Trophoblast cell (in vitro differentiated cells and primary cell): ENCODE results near the gene IPO13.
A peak's percentile ranks its signal among the peaks of the same experiment; 100 is the strongest.

Experiments used
- DNase-seq, 2 donors: peaks; one replicate each; pipeline ENCODE4 v3.0.0-alpha.2; 2016
- H2AFZ ChIP-seq: 2 replicates; pipeline ENCODE4 v1.6.1; 2013; ENCODE audit warnings: low read length, moderate library complexity, mild to moderate bottlenecking; ENCODE audit not compliant: insufficient read depth, poor library complexity
- H2AK5ac ChIP-seq: 2 replicates; pipeline ENCODE4 v1.6.1; 2013; ENCODE audit warnings: mild to moderate bottlenecking, low read length
- H2BK120ac ChIP-seq: 2 replicates; pipeline ENCODE4 v1.6.1; 2013; ENCODE audit warnings: low read length, mild to moderate bottlenecking, moderate library complexity; ENCODE audit not compliant: insufficient read depth, poor library complexity
- H2BK12ac ChIP-seq: 2 replicates; pipeline ENCODE4 v1.6.1; 2013; ENCODE audit warnings: mild to moderate bottlenecking, low read length, moderate library complexity
- H2BK5ac ChIP-seq: 2 replicates; pipeline ENCODE4 v1.6.1; 2013; ENCODE audit warnings: low read length, low read depth, moderate library complexity, mild to moderate bottlenecking; ENCODE audit not compliant: poor library complexity
- H3K14ac ChIP-seq: 2 replicates; pipeline ENCODE4 v1.6.1; 2013; ENCODE audit warnings: mild to moderate bottlenecking, low read length
- H3K18ac ChIP-seq: 2 replicates; pipeline ENCODE4 v1.6.1; 2013; ENCODE audit warnings: mild to moderate bottlenecking, low read length
- H3K23ac ChIP-seq: 2 replicates; pipeline ENCODE4 v1.6.1; 2013; ENCODE audit warnings: low read length
- H3K27ac ChIP-seq: 2 replicates; pipeline ENCODE4 v1.5.1; 2013; ENCODE audit warnings: low read depth, mild to moderate bottlenecking, inconsistent platforms, low read length, moderate library complexity
- H3K27me3 ChIP-seq: 2 replicates; pipeline ENCODE4 v1.6.1; 2013; ENCODE audit warnings: inconsistent platforms, mild to moderate bottlenecking, low read length, moderate library complexity; ENCODE audit not compliant: insufficient read depth
- H3K36me3 ChIP-seq, 2 experiments: 1 replicate in 1 of 2; 2 replicates in 1 of 2; pipeline ENCODE4 v1.6.1; 2013; ENCODE audit warnings: low read length in 2 of 2, mild to moderate bottlenecking in 2 of 2, moderate library complexity in 1 of 2; ENCODE audit not compliant: insufficient read depth in 2 of 2, control insufficient read depth in 1 of 2
- H3K4ac ChIP-seq: 2 replicates; pipeline ENCODE4 v1.6.1; 2013; ENCODE audit warnings: low read depth, mild to moderate bottlenecking, low read length, moderate library complexity
- H3K4me1 ChIP-seq, 2 experiments: 1 replicate in 1 of 2; 2 replicates in 1 of 2; pipeline ENCODE4 v1.6.1; 2013; ENCODE audit warnings: low read length in 2 of 2, mild to moderate bottlenecking in 2 of 2, moderate library complexity in 1 of 2; ENCODE audit not compliant: insufficient read depth in 2 of 2, control insufficient read depth in 1 of 2
- H3K4me2 ChIP-seq: 2 replicates; pipeline ENCODE4 v1.6.1; 2013; ENCODE audit warnings: inconsistent platforms, mild to moderate bottlenecking, low read length, moderate library complexity
- H3K4me3 ChIP-seq: 2 replicates; pipeline ENCODE4 v1.5.1; 2013; ENCODE audit warnings: mild to moderate bottlenecking, low read depth, low read length, inconsistent platforms
- H3K79me1 ChIP-seq: one replicate; pipeline ENCODE4 v1.6.1; 2013; ENCODE audit warnings: low read length
- H3K79me2 ChIP-seq: 2 replicates; pipeline ENCODE4 v1.6.1; 2013; ENCODE audit warnings: low read length, mild to moderate bottlenecking; ENCODE audit not compliant: control insufficient read depth, insufficient read depth, poor library complexity
- H3K9ac ChIP-seq: 2 replicates; pipeline ENCODE4 v1.6.1; 2013; ENCODE audit warnings: mild to moderate bottlenecking, low read length
- H3K9me3 ChIP-seq: 2 replicates; pipeline ENCODE4 v1.6.1; 2013; ENCODE audit warnings: low read depth, mild to moderate bottlenecking, control low read depth, inconsistent platforms, low read length; ENCODE audit not compliant: insufficient read depth
- H4K12ac ChIP-seq: 2 replicates; pipeline ENCODE4 v1.6.1; 2013; ENCODE audit warnings: low read depth, mild to moderate bottlenecking, low read length, moderate library complexity
- H4K8ac ChIP-seq: 2 replicates; pipeline ENCODE4 v1.6.1; 2013; ENCODE audit warnings: low read depth, mild to moderate bottlenecking, low read length, moderate library complexity
- H4K91ac ChIP-seq: one replicate; pipeline ENCODE4 v1.6.1; 2013; ENCODE audit warnings: low read depth, mild to moderate bottlenecking, low read length, moderate library complexity
- WGBS: extraction: QIAGEN DNeasy Blood & Tissue Kit; methylation state at CpG from one replicate; pipeline ENCODE4 v1.1.7; 2013; ENCODE audit warnings: missing lambda C conversion rate; ENCODE audit not compliant: insufficient read length, insufficient coverage; ENCODE audit errors: extremely low coverage; 5-methylcytosine and 5-hydroxymethylcytosine counted together

Gene IPO13

DNA sequence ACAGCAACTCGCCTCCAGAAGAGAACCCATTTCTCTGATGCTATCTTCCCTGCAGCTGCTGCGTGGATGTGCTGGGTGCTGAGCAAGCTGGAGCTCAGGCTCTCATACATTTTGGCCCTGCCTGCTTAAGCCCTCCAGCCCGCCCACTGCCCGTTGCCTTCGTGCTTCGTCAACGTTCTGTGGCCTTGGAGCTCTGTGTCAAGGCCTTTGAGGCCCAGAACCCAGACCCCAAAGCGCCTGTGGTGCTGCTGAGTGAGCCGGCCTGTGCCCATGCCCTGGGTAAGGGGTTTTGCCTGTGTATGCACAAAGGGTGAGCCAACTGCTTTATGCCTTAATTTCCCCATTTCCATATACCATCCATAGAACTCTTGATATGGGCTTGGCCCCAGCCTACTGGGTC is 24.2 kb downstream of the IPO13 start:
- Histone ChIP-seq H3K4me2 (peak overlapping the region; percentile 88), H3K9ac (no peak overlapping the region), H4K8ac (no peak overlapping the region), H3K4me1 (peaks cover 6 to 15% of the 10 kb centered on the region in 2 experiments), H2BK5ac (no peak overlapping the region), H2BK12ac (no peak overlapping the region), H3K79me1 (peaks cover 8% of the 10 kb centered on the region), H3K14ac (no peak overlapping the region), H4K12ac (no peak overlapping the region), H2BK120ac (no peak overlapping the region), H3K36me3 (peaks cover 21 to 23% of the 10 kb centered on the region in 2 experiments), H2AK5ac (no peak overlapping the region), H3K4me3 (no peak overlapping the region), H3K27me3 (no peaks in the 10 kb centered on the region), H4K91ac (no peak overlapping the region), H3K79me2 (peaks cover 8% of the 10 kb centered on the region), H3K18ac (no peak overlapping the region), H3K9me3 (peaks cover 2% of the 10 kb centered on the region), H2AFZ (no peak overlapping the region), H3K4ac (no peak overlapping the region), H3K23ac (no peak overlapping the region), H3K27ac (no peak overlapping the region)
- WGBS, result no CpG with 5 or more reads among the region's 9 CpGs
- DNase-seq, result no peak

DNA sequence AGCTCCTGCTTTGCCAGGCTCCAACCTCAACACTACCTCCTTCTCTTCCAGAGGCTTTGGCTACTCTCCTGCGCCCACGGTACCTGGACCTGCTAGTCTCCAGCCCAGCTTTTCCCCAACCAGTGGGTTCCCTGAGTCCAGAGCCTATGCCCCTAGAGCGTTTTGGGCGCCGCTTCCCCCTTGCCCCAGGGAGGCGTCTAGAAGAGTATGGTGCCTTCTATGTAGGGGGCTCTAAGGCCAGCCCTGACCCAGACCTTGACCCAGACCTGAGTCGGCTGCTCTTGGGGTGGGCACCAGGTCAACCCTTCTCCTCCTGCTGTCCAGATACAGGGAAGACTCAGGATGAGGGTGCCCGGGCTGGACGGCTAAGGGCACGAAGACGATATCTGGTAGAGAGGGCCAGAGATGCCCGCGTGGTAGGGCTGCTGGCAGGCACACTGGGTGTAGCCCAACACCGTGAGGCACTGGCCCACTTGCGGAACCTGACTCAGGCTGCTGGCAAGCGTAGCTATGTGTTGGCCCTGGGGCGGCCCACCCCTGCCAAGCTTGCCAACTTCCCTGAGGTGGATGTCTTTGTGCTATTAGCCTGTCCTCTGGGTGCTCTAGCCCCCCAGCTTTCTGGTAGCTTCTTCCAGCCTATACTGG is 24.7 kb downstream of the IPO13 start:
- H3K4me1 ChIP-seq, result peaks cover 6 to 16% of the 10 kb centered on the region in 2 experiments
- no peak overlapping the region for H4K12ac ChIP-seq
- no peak overlapping the region for H2BK12ac ChIP-seq
- no peak overlapping the region for H3K14ac ChIP-seq
- H3K4ac ChIP-seq, result no peak overlapping the region
- H3K23ac ChIP-seq, result no peak overlapping the region
- no peak overlapping the region for H2AK5ac ChIP-seq
- H3K9ac ChIP-seq, result no peak overlapping the region
- no peak overlapping the region for H3K4me2 ChIP-seq
- peaks cover 24% of the 10 kb centered on the region in 2 experiments for H3K36me3 ChIP-seq
- H2BK5ac ChIP-seq, result no peak overlapping the region
- no peak overlapping the region for H2AFZ ChIP-seq
- H4K8ac ChIP-seq, result no peak overlapping the region
- H3K4me3 ChIP-seq, result no peak overlapping the region
- no peak overlapping the region for H2BK120ac ChIP-seq
- H3K18ac ChIP-seq, result no peak overlapping the region
- H4K91ac ChIP-seq, result no peak overlapping the region
- H3K27ac ChIP-seq, result no peak overlapping the region
- no CpG with 5 or more reads among the region's 17 CpGs for WGBS
- H3K79me2 ChIP-seq, result peaks cover 8% of the 10 kb centered on the region
- H3K9me3 ChIP-seq, result peaks cover 2% of the 10 kb centered on the region
- no peak for DNase-seq
- H3K27me3 ChIP-seq, result no peaks in the 10 kb centered on the region
- peaks cover 8% of the 10 kb centered on the region for H3K79me1 ChIP-seq

DNA sequence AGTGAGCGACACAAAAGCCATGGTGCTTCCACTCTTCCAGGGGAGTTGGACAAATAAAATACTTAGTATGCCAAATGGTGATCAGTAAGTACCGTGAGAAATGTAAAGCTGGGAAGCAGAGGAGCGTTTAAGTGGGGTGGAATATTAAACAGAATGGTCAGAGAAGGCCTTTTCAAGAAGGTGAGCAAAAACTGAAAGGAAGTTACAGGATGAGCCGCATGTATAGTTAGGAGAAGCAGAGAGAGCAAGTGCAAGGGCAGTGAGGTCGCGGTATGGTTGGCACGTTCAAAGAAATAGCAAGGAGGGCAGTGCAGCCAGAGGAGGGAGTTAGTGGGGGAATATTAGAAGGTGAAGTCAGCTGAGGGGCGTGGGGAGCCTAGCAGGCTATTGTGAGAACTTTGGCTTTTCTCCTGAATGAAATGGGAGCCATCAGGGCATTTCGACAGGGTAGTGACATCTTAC is 27.3 kb downstream of the IPO13 start:
- Histone ChIP-seq H3K79me2 (peaks cover 11% of the 10 kb centered on the region), H3K4me3 (peak overlapping the region; percentile 98), H3K36me3 (peaks cover 26 to 28% of the 10 kb centered on the region in 2 experiments), H4K12ac (no peak overlapping the region), H3K14ac (peak overlapping the region; percentile 75), H2BK12ac (no peak overlapping the region), H3K9me3 (peaks cover 2% of the 10 kb centered on the region), H4K8ac (peak overlapping the region; percentile 76), H3K4me1 (peaks cover 10 to 22% of the 10 kb centered on the region in 2 experiments), H3K4ac (no peak overlapping the region), H3K23ac (no peak overlapping the region), H2AK5ac (no peak overlapping the region), H3K9ac (no peak overlapping the region), H2BK5ac (no peak overlapping the region), H3K27ac (no peak overlapping the region), H3K27me3 (no peaks in the 10 kb centered on the region), H3K18ac (no peak overlapping the region), H3K4me2 (peak overlapping the region; percentile 81), H4K91ac (peak overlapping the region; percentile 62), H3K79me1 (peaks cover 12% of the 10 kb centered on the region), H2BK120ac (no peak overlapping the region), H2AFZ (peak overlapping the region; percentile 85)
- WGBS, result no CpG with 5 or more reads among the region's 9 CpGs
- DNase-seq, result no peak

DNA sequence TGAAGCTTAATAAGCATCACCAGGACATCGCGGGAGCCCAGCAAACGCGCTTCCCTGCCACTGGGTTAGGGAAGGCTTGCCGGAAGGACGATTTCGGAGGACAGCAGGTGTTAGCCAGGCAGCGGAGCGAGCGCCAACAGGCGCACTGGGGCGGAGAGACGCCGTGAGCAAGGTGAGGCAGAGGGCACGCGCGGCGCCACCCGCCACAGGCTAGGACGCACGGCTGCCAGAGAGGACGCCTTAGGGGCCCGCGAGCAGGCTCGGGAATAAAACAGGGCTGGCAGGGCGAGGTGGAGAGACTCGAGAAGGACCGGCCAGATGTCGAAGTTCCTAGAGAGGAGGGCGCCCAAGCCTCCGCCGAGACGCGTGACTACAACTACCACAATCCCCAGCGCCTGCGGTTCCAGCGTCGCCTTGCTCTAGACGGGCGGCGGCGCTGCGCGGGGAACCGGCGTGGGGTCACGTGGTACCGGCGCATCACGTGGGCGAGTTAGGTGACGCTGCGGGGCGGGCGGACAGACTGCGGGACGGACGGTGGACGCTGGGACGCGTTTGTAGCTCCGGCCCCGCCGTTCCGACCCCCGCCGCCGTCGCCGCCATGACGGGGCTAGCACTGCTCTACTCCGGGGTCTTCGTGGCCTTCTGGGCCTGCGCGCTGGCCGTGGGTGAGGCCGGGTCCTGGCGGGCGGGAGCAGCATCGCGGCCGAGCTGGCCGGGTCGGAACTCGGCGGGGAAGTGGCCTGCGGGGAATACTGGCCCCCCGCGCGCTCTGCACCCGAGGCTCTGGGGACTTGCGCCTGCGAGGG is 27.9 kb downstream of the IPO13 start, which contains the start of gene ATP6V0B:
Gene ATP6V0B (plus strand): TSS at position 518 of the 806 bp plus-strand sequence. CDS start 81 bp downstream, at position 599.
- peak within 1 kb of the TSS; percentile 98 for H3K4me3 ChIP-seq
- no CpG with 5 or more reads among the region's 93 CpGs for WGBS
- H3K36me3 ChIP-seq, result peaks cover 26 to 28% of the 10 kb centered on the region in 2 experiments
- peaks cover 13% of the 10 kb centered on the region for H3K79me1 ChIP-seq
- H3K9ac ChIP-seq, result peak within 1 kb of the TSS; percentile 89
- peak within 1 kb of the TSS; percentile 41 for H3K4ac ChIP-seq
- H3K23ac ChIP-seq, result no peak within 1 kb of the TSS
- peak within 1 kb of the TSS; percentile 90 for H3K18ac ChIP-seq
- peak within 1 kb of the TSS; percentile 69 for H4K91ac ChIP-seq
- H4K12ac ChIP-seq, result peak within 1 kb of the TSS; percentile 89
- H3K27me3 ChIP-seq, result no peaks in the 10 kb centered on the region
- H2AFZ ChIP-seq, result peak within 1 kb of the TSS; percentile 85
- H4K8ac ChIP-seq, result peak within 1 kb of the TSS; percentile 94
- peak within 1 kb of the TSS; percentile 33 for H2AK5ac ChIP-seq
- peaks cover 2% of the 10 kb centered on the region for H3K9me3 ChIP-seq
- H2BK120ac ChIP-seq, result peak within 1 kb of the TSS; percentile 57
- H3K4me1 ChIP-seq, result peaks cover 10 to 22% of the 10 kb centered on the region in 2 experiments
- H2BK12ac ChIP-seq, result peak within 1 kb of the TSS; percentile 19
- H3K79me2 ChIP-seq, result peaks cover 13% of the 10 kb centered on the region
- DNase-seq, result peak; percentile 93 to 96
- H3K27ac ChIP-seq, result peak within 1 kb of the TSS; percentile 60
- H3K14ac ChIP-seq, result peak within 1 kb of the TSS; percentile 88
- H3K4me2 ChIP-seq, result peak within 1 kb of the TSS; percentile 97
- peak within 1 kb of the TSS; percentile 68 for H2BK5ac ChIP-seq
